HEK293 (cell line): ENCODE measurements around the gene SYNDIG1.
A peak's percentile ranks its signal among the peaks of the same experiment; 100 is the strongest.

Source experiments
- CTCF ChIA-PET: fragments of 350-600 bp; formaldehyde crosslinking; extraction: SDS; loops from one replicate; lab custom pipeline; 2021; ENCODE audit warnings: antibody characterized with exemption; lab: Yijun Ruan, JAX
- POLR2A ChIA-PET: fragments of 300-600 bp; formaldehyde crosslinking; extraction: SDS; loops from one replicate; lab custom pipeline; 2020; ENCODE audit warnings: antibody characterized with exemption, inconsistent platforms; lab: Yijun Ruan, JAX
- H3K27ac ChIP-seq: fragments of 200-500 bp; sonication (Bioruptor generic); 2 replicates; pipeline ENCODE4 v1.5.1; 2014; ENCODE audit warnings: low read depth, low read length, control low read depth, inconsistent platforms; ENCODE audit errors: extremely low read depth
- H3K36me3 ChIP-seq, 2 experiments: fragments of 200-500 bp in 1 of 2; sonication (Bioruptor generic) in 1 of 2; 1 replicate in 1 of 2; 2 replicates in 1 of 2; pipeline ENCODE4 v1.5.1; 2014 to 2017; ENCODE audit warnings: inconsistent platforms in 2 of 2, low read length in 2 of 2; ENCODE audit not compliant: control insufficient read depth in 2 of 2, insufficient read depth in 1 of 2
- H3K4me1 ChIP-seq: fragments of 200-500 bp; sonication (Bioruptor generic); 2 replicates; pipeline ENCODE4 v1.5.1; 2014; ENCODE audit warnings: mild to moderate bottlenecking, low read length, inconsistent platforms; ENCODE audit not compliant: control insufficient read depth, insufficient read depth
- H3K4me3 ChIP-seq: 2 replicates; pipeline ENCODE4 v1.5.1; 2011; ENCODE audit warnings: low read depth, mild to moderate bottlenecking, control low read depth, low read length, moderate library complexity
- H3K9me3 ChIP-seq: fragments of 200-500 bp; sonication (Bioruptor generic); 2 replicates; pipeline ENCODE4 v1.5.1; 2014; ENCODE audit warnings: low read depth, low read length, inconsistent platforms; ENCODE audit not compliant: control insufficient read depth, insufficient read depth
- GLI2 ChIP-seq: fragments of 450-650 bp; formaldehyde crosslinking; IDR thresholded peaks from 2 replicates; pipeline ENCODE4; 2017; ENCODE audit warnings: missing biosample characterization, missing genetic modification characterization, low read depth, borderline replicate concordance
- SCRT1 ChIP-seq: fragments of 450-650 bp; formaldehyde crosslinking; IDR thresholded peaks from 2 replicates; pipeline ENCODE4 v1.5.1; 2016; ENCODE audit warnings: missing biosample characterization, missing genetic modification characterization, borderline replicate concordance
- SCRT2 ChIP-seq: fragments of 450-650 bp; formaldehyde crosslinking; IDR thresholded peaks from 2 replicates; pipeline ENCODE4 v1.5.1; 2016; ENCODE audit warnings: missing biosample characterization, missing genetic modification characterization
- SETDB1 ChIP-seq: IDR thresholded peaks from one replicate; pipeline ENCODE4 v1.6.1; 2017; ENCODE audit warnings: mild to moderate bottlenecking, low read length, moderate library complexity, mixed read lengths; ENCODE audit not compliant: insufficient read length
- SP7 ChIP-seq: fragments of 450-650 bp; formaldehyde crosslinking; IDR thresholded peaks from 2 replicates; pipeline ENCODE4 v1.5.1; 2016; ENCODE audit warnings: missing biosample characterization, missing genetic modification characterization
- WT1 ChIP-seq: fragments of 450-650 bp; formaldehyde crosslinking; IDR thresholded peaks from 2 replicates; pipeline ENCODE4 v1.5.1; 2016; ENCODE audit warnings: missing biosample characterization, missing genetic modification characterization
- ZBTB21 ChIP-seq: fragments of 450-650 bp; formaldehyde crosslinking; IDR thresholded peaks from 2 replicates; pipeline ENCODE4 v1.5.1; 2017; ENCODE audit warnings: missing biosample characterization, missing genetic modification characterization
- ZBTB44 ChIP-seq: fragments of 450-650 bp; IDR thresholded peaks from 2 replicates; pipeline ENCODE4 v1.5.1; 2018; ENCODE audit warnings: missing biosample characterization, mild to moderate bottlenecking, missing genetic modification characterization
- ZFP3 ChIP-seq: fragments of 450-650 bp; formaldehyde crosslinking; IDR thresholded peaks from 2 replicates; pipeline ENCODE4 v1.5.1; 2016; ENCODE audit warnings: low read depth, missing biosample characterization, missing genetic modification characterization
- ZNF114 ChIP-seq: fragments of 450-650 bp; formaldehyde crosslinking; IDR thresholded peaks from 2 replicates; pipeline ENCODE4 v1.5.0; 2017; ENCODE audit warnings: missing biosample characterization, missing genetic modification characterization
- ZNF140 ChIP-seq: fragments of 450-650 bp; formaldehyde crosslinking; IDR thresholded peaks from 2 replicates; pipeline ENCODE4 v1.5.1; 2016; ENCODE audit warnings: missing biosample characterization, missing genetic modification characterization
- ZNF146 ChIP-seq: fragments of 450-650 bp; formaldehyde crosslinking; IDR thresholded peaks from 2 replicates; pipeline ENCODE4 v1.5.1; 2016; ENCODE audit warnings: missing biosample characterization, missing genetic modification characterization
- ZNF274 ChIP-seq, 2 experiments: fragments of 200-500 bp in 1 of 2; fragments of 450-650 bp in 1 of 2; sonication (Bioruptor generic) in 1 of 2; formaldehyde crosslinking in 1 of 2; IDR thresholded peaks; 2 replicates each; pipeline versions ENCODE4 v1.5.1 to v1.6.1; 2014 to 2016; ENCODE audit warnings: borderline replicate concordance in 1 of 2, inconsistent platforms in 1 of 2, low read length in 1 of 2, missing biosample characterization in 1 of 2, missing genetic modification characterization in 1 of 2
- ZNF302 ChIP-seq: fragments of 450-650 bp; formaldehyde crosslinking; IDR thresholded peaks from 2 replicates; pipeline ENCODE4 v1.5.1; 2016; ENCODE audit warnings: missing biosample characterization, missing genetic modification characterization, low read depth
- ZNF362 ChIP-seq: fragments of 450-650 bp; formaldehyde crosslinking; IDR thresholded peaks from 2 replicates; pipeline ENCODE4 v1.5.1; 2016; ENCODE audit warnings: missing biosample characterization, missing genetic modification characterization
- ZNF394 ChIP-seq: fragments of 450-650 bp; formaldehyde crosslinking; IDR thresholded peaks from 2 replicates; pipeline ENCODE4 v1.5.1; 2016; ENCODE audit warnings: missing biosample characterization, missing genetic modification characterization, mild to moderate bottlenecking, moderate library complexity, borderline replicate concordance
- ZNF510 ChIP-seq: fragments of 450-650 bp; formaldehyde crosslinking; IDR thresholded peaks from 2 replicates; pipeline ENCODE4 v1.5.1; 2018; ENCODE audit warnings: mild to moderate bottlenecking, missing genetic modification characterization, missing biosample characterization; ENCODE audit not compliant: insufficient replicate concordance
- ZNF571 ChIP-seq: fragments of 450-650 bp; formaldehyde crosslinking; IDR thresholded peaks from 2 replicates; pipeline ENCODE4 v1.5.0; 2017; ENCODE audit warnings: missing biosample characterization, missing genetic modification characterization
- ZNF654 ChIP-seq: fragments of 450-650 bp; formaldehyde crosslinking; IDR thresholded peaks from 2 replicates; pipeline ENCODE4 v1.5.1; 2016; ENCODE audit warnings: low read depth, missing biosample characterization, missing genetic modification characterization
- ZNF777 ChIP-seq: fragments of 450-650 bp; formaldehyde crosslinking; IDR thresholded peaks from 2 replicates; pipeline ENCODE4 v1.5.1; 2017; ENCODE audit warnings: missing biosample characterization, missing genetic modification characterization, borderline replicate concordance
- ZSCAN23 ChIP-seq: fragments of 450-650 bp; formaldehyde crosslinking; IDR thresholded peaks from 2 replicates; pipeline ENCODE4 v1.5.1; 2016; ENCODE audit warnings: missing biosample characterization, missing genetic modification characterization

SYNDIG1 gene

GRCh38 chr20:24698189-24698588, 228.8 kb downstream of the SYNDIG1 start:
- Histone ChIP-seq H3K9me3 (no peaks in the 10 kb centered on the region), H3K4me3 (no peak overlapping the region), H3K36me3 (no peaks in the 10 kb centered on the region), H3K27ac (no peak overlapping the region), H3K4me1 (no peaks in the 10 kb centered on the region)
- TF ChIP-seq SCRT1, result peak; percentile 60; the same call in 1 of the 2 replicates
- TF ChIP-seq SETDB1, result no peak
- no peak for TF ChIP-seq ZNF362 (tag by site-specific recombination)
- TF ChIP-seq ZNF571, result no peak
- peak; percentile 79 for TF ChIP-seq SCRT2
- CTCF ChIA-PET, result no interaction called here
- POLR2A ChIA-PET, result no interaction called here

GRCh38 chr20:24698706-24699206, 229.3 kb downstream of the SYNDIG1 start:
- POLR2A ChIA-PET, result no interaction called here
- Histone ChIP-seq H3K9me3 (no peaks in the 10 kb centered on the region), H3K36me3 (no peaks in the 10 kb centered on the region), H3K4me1 (no peaks in the 10 kb centered on the region), H3K4me3 (no peak overlapping the region), H3K27ac (no peak overlapping the region)
- TF ChIP-seq ZNF510 (no peak), ZBTB44 (tag by site-specific recombination) (no peak), ZSCAN23 (tag by site-specific recombination) (no peak), ZFP3 (tag by site-specific recombination) (no peak), SP7 (tag by site-specific recombination) (no peak), ZNF114 (tag by site-specific recombination) (no peak), ZNF140 (tag by site-specific recombination) (no peak), ZNF274 (IDR thresholded peaks at IDR 0.05; ENCODE audit: low read length) (no peak), ZNF274 (tag by site-specific recombination; IDR thresholded peaks at IDR 0.05; ENCODE audit: borderline replicate concordance) (no peak), ZNF146 (tag by site-specific recombination) (no peak), ZNF777 (tag by site-specific recombination) (no peak), ZNF302 (tag by site-specific recombination) (no peak), ZBTB21 (tag by site-specific recombination) (no peak), ZNF654 (tag by site-specific recombination) (no peak), WT1 (no peak)
- CTCF ChIA-PET, result no interaction called here

GRCh38 chr20:24699321-24700165, 230.1 kb downstream of the SYNDIG1 start:
- CTCF ChIA-PET, result no interaction called here

More at GRCh38 chr20:24699321-24700165, 230.1 kb downstream of the SYNDIG1 start:
- H3K4me1 ChIP-seq, result no peaks in the 10 kb centered on the region
- H3K9me3 ChIP-seq, result no peaks in the 10 kb centered on the region
- no peak overlapping the region for H3K4me3 ChIP-seq
- no peak overlapping the region for H3K27ac ChIP-seq
- H3K36me3 ChIP-seq, result no peaks in the 10 kb centered on the region
- no peak for TF ChIP-seq ZNF394
- TF ChIP-seq GLI2 (tag by site-specific recombination), result no peak
- POLR2A ChIA-PET, result no interaction called here
